Measurements from ENCODE around the gene CLDN16.

DNA sequence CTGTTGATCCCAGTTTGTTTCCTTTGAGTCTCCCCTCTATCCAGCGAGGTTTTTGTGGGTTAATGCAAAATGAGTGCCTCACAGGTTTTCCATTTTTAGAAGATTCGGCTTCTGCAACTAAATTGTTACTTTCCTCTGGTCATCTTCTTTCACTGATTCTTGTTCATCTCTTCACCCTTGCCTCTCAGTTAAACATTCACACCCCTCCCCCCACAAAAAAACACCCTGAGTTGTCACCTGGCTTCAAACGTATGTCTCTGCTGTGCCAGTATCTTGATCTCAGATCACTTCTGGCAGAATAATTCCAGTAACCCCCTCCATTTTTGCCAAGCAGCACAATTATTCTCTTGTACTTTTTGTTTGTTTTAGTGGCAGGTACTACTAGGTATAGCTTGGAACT, 12.3 kb upstream of the CLDN16 start:
- TF ChIP-seq CTCF (IDR thresholded peaks at IDR 0.05 in 2 of 3, conservative IDR thresholded peaks at IDR 0.05 in 1 of 3; ENCODE audit: borderline replicate concordance in 1 of 3, insufficient read depth in 1 of 3, low read depth in 2 of 3, low read length in 2 of 3) (no peak), POLR2A (IDR thresholded peaks at IDR 0.05; ENCODE audit: borderline replicate concordance, extremely low read depth, insufficient read depth, insufficient read length) (no peak), ELF1 (IDR thresholded peaks at IDR 0.05; ENCODE audit: borderline replicate concordance, low read depth) (no peak), SP1 (IDR thresholded peaks at IDR 0.05; ENCODE audit: low read depth) (no peak), ZNF274 (IDR thresholded peaks at IDR 0.05; ENCODE audit: low read depth, low read length) (no peak), RAD21 (IDR thresholded peaks at IDR 0.05; ENCODE audit: low read depth) (no peak), JUND (IDR thresholded peaks at IDR 0.05) (no peak), MAX (IDR thresholded peaks at IDR 0.05) (no peak), POLR2AphosphoS5 (IDR thresholded peaks at IDR 0.05; ENCODE audit: low read depth, low read length) (no peak), CBX3 (IDR thresholded peaks at IDR 0.05; ENCODE audit: low read depth) (no peak), EGR1 (IDR thresholded peaks at IDR 0.05; ENCODE audit: low read depth) (no peak)
- TF ChIP-seq, protein P1, sequence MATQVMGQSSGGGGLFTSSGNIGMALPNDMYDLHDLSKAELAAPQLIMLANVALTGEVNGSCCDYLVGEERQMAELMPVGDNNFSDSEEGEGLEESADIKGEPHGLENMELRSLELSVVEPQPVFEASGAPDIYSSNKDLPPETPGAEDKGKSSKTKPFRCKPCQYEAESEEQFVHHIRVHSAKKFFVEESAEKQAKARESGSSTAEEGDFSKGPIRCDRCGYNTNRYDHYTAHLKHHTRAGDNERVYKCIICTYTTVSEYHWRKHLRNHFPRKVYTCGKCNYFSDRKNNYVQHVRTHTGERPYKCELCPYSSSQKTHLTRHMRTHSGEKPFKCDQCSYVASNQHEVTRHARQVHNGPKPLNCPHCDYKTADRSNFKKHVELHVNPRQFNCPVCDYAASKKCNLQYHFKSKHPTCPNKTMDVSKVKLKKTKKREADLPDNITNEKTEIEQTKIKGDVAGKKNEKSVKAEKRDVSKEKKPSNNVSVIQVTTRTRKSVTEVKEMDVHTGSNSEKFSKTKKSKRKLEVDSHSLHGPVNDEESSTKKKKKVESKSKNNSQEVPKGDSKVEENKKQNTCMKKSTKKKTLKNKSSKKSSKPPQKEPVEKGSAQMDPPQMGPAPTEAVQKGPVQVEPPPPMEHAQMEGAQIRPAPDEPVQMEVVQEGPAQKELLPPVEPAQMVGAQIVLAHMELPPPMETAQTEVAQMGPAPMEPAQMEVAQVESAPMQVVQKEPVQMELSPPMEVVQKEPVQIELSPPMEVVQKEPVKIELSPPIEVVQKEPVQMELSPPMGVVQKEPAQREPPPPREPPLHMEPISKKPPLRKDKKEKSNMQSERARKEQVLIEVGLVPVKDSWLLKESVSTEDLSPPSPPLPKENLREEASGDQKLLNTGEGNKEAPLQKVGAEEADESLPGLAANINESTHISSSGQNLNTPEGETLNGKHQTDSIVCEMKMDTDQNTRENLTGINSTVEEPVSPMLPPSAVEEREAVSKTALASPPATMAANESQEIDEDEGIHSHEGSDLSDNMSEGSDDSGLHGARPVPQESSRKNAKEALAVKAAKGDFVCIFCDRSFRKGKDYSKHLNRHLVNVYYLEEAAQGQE (IDR thresholded peaks at IDR 0.05; ENCODE audit: low read depth): no peak

Measured in HCT116 (cell line).